ENCODE measurements around the gene EOLA1.
"Not testable (repeated sequence)": the region's sequence is repeated elsewhere in the genome, so short reads cannot be mapped to it uniquely, and the experiment has no call there.

The EOLA1 gene

GRCh38 chrX:149527705-149528104 is 13.1 kb upstream of the EOLA1 start:
- no peak overlapping the region for H3K4me3 ChIP-seq (ENCODE audit: low read depth, low read length)
- peak; percentile 56; the same call in 1 of the 2 replicates for TF ChIP-seq CTCF (IDR thresholded peaks at IDR 0.05; ENCODE audit: borderline replicate concordance, insufficient read depth, low read depth, low read length)

DNA sequence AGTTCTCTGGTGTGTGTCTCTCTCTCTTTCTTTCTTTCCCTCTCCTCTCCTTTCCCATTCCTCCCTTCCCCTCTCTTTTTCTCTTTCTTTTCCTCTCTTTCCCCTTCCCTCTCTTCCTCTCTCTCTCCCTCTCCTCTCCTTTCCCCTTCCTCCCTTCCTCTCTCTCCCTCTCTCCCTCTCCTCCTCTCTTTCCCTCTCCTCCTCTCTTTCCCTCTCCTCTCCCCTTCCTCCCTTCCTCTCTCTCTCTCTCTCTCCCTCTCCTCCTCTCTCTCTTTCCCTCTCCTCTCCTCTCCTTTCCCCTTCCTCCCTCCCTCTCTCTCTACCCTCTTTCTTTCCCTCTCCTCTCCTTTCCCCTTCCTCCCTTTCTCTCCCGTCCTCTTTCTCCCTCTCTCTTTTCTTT is 12.4 kb upstream of the EOLA1 start:
- TF ChIP-seq CTCF (IDR thresholded peaks at IDR 0.05; ENCODE audit: borderline replicate concordance, insufficient read depth, low read depth, low read length), result no peak
- H3K4me3 ChIP-seq (ENCODE audit: low read depth, low read length), result no peak overlapping the region

- no peak overlapping the region for H3K4me3 ChIP-seq (ENCODE audit: low read depth, low read length)
- TF ChIP-seq CTCF (IDR thresholded peaks at IDR 0.05; ENCODE audit: borderline replicate concordance, insufficient read depth, low read depth, low read length), result no peak
Observed at GRCh38 chrX:149531599-149531998, 9.2 kb upstream of the EOLA1 start.

- not testable (repeated sequence) for H3K4me3 ChIP-seq (ENCODE audit: low read depth, low read length)
Observed at GRCh38 chrX:149532868-149533267, 7.9 kb upstream of the EOLA1 start.

GRCh38 chrX:149533999-149534398 is 6.8 kb upstream of the EOLA1 start:
- H3K4me3 ChIP-seq (ENCODE audit: low read depth, low read length), result not testable (repeated sequence)

DNA sequence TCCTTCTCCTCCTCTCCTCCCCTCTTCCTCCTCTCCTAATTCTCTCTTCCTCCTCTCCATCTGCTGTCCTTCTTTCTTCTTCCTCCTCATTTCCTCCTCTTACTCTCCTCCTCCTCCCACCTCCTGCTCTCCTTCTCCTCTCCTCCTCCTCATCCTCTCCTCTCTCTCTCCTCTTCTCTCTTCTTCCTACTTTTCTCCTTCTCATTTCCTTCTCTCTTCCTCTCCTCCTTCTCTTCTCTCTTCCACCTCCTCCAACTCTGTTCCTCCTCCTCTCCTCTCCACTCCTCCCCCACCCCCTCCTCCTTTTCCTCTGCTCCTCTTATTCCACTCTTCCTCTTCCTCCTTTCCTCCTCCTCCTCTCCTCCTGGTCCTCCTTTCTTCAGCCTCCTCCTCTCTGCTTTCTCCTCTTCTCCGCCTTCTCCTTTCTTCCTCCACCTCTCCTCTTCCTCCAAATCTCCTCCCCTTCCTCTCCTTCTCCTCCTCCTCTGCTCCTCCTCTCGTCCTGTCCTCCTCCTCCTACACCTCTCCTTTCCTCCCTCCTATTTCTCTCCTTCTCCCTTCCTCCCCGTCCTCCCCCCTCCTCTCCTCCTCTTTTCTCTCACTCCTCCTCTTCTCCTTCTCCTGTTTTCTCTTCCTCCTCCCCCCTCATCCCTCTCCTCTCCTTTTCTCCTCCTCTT is 5.7 kb upstream of the EOLA1 start:
- H3K4me3 ChIP-seq (ENCODE audit: low read depth, low read length), result not testable (repeated sequence)

DNA sequence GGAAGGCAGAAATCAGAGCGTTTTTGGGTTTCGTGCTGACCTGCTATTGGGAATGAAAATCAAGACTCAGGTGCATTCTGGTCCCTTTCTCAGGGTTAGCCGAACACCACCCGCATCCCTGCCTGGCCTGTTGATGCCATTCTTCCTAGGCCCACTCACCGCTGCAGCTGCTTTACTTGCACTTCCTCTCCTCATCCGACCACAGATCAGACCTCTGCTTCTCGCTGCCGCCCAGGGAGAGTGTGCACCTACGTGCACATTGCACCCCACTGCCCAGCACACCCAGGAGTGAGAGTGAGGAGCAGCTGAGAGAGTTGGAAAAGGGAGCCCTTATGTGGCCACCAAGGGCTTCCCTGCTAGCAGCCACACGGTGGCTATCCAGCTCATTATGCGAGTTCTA is 3.3 kb upstream of the EOLA1 start:
- H3K4me3 ChIP-seq (ENCODE audit: low read depth, low read length), result not testable (repeated sequence)

DNA sequence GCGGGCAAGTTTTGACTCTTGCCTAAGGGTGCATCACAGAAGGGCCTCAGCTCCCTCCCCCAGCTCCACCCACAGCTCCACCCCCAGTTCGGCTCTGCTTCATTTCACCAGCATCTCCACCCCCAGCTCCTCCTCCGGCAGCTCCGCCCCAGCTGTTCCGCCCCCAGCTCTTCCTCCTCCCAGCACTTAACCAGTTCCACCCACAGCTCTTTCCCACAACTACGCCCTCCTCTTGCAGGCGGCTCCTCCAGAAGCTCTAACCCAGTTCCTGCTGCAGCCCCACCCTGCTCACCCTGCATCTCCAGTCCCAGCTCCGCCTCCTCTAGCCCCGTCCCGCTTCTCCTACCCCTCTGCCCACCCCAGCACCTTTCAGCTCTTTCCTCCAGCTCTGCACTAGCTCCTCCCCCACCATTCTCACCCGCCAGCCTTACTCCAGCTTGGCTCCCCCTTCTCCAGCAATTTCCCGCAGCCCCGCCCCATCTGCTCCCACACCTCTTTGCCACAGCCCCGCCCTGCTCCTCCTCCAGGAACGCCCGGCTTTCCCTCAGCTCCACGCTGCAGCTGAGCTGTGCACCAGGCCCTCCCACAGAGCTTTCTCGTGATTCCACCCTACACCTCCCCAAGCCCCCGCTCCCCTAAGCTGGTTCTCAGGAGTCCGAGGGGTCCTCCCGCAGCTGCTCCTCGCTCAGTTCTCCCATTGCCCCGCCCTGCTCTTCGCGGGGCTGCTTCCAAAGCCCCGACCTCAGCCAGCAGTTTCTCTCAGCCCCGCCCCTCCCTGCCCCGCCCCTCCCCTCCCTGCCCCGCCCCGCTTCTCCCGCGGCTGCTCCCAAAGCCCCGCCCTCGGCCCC is 1.3 kb upstream of the EOLA1 start:
- peak overlapping the region; percentile 49 for H3K4me3 ChIP-seq (ENCODE audit: low read depth, low read length)
- no peak for TF ChIP-seq CTCF (IDR thresholded peaks at IDR 0.05; ENCODE audit: borderline replicate concordance, insufficient read depth, low read depth, low read length)

DNA sequence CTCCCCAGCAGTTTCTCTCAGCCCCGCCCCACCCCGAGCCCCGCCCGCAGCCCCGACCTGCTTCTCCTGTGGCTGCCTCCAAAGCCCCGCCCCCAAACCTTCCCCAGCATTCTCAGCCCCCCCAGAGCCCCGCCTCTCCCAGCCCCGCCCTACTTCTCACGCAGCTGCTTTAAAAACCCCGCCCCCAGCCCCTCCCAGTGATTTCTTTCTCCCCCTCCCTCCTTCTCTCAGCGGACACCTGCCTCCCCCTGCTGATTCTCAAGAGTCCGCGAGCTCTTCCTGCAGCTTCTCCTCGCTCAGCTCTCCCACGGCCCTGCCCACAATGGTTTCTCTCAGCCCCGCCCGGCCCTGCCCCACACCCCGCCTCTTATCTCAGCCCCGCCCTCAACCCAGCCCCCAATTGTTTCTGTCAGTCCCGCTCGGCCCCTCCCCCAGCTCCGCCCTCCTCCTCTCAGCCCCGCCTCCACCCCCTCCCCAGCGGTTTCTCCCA is 636 bp upstream of the EOLA1 start:
- peak overlapping the region; percentile 92 for H3K4me3 ChIP-seq (ENCODE audit: low read depth, low read length)
- no peak for TF ChIP-seq CTCF (IDR thresholded peaks at IDR 0.05; ENCODE audit: borderline replicate concordance, insufficient read depth, low read depth, low read length)
